Stimulated activated CD8-positive, alpha-beta memory T cell treated with anti-CD3 and anti-CD28 coated beads, Interleukin-4, amount 100 ng/mL, for 48 hours (primary cell): ENCODE results near the gene TRIM7.
"Not testable (repeated sequence)": the region's sequence is repeated elsewhere in the genome, so short reads cannot be mapped to it uniquely, and the experiment has no call there.

Experiments used
- DNase-seq: peaks from one replicate; pipeline ENCODE4 v3.0.0-alpha.2; 2020

TRIM7 gene

DNA sequence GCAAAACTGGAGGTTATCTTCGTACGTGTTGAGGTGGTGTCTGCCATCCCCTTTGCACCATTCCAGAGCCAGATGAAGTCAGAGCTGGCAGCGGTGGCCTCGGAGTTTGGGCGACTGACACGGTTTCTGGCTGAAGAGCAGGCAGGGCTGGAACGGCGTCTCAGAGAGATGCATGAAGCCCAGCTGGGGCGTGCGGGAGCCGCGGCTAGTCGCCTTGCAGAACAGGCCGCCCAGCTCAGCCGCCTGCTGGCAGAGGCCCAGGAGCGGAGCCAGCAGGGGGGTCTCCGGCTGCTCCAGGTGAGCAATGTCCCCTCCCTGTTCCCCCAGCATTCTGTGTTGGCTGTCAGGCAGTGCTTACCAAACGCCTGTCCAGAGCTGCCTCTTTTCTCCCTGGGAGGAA is 27.6 kb upstream of the TRIM7 start:
- DNase-seq, result no peak

DNA sequence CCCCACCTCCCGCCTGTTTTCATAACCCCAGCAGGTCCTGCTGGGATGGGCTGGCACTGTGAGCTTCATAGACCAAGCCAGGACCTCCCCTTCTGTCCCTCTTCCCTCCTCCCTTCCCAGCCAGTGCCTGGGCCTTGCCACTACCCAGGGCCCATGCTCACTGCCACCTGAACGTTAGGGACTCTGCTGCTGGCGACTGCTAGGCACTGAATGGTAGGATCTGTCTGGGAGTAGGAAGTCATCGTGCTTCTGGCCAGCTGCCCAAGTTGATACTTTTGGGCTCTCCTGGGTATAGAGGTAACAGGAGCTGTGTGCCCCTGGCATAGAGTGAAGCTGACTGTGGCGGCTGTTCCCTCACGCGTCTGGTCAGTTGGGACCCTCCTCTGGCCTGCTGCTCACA is 26.4 kb upstream of the TRIM7 start:
- DNase-seq, result no peak

DNA sequence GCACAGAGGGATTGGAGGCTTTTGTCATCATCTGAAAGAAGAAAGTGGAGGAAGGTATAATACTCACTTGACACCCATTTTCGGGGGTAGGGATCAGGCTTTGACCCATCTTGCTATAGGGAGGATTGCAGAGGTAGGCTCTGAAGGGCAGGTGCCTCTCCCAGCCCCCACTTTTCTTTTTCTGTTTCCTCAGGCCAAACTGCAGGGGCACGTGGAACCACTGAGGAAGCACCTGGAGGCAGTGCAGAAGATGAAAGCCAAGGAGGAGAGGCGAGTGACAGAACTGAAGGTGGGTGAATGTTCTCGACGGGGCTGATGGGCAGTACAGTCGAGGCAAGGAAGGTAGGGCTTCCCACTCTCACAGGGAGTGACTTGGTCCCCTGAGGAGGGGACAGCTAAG is 25.6 kb upstream of the TRIM7 start:
- DNase-seq, result no peak

DNA sequence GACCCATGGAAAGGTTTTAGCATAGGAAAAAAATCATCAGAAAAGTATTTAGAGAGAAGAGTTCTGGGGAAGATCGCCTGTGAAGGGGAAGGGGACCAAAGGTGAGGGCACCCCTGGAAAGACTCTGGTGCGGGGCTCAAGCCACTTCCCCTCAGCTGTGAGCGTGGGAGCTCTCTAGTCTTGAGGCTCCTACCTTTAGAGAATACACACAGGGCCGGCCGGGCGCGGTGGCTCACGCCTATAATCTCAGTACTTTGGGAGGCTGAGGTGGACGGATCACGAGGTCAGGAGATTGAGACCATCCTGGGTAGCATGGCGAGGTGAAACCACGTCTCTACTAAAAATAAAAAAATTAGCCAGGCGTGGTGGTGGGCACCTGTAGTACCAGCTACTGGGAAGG is 25.0 kb upstream of the TRIM7 start:
- no peak for DNase-seq

DNA sequence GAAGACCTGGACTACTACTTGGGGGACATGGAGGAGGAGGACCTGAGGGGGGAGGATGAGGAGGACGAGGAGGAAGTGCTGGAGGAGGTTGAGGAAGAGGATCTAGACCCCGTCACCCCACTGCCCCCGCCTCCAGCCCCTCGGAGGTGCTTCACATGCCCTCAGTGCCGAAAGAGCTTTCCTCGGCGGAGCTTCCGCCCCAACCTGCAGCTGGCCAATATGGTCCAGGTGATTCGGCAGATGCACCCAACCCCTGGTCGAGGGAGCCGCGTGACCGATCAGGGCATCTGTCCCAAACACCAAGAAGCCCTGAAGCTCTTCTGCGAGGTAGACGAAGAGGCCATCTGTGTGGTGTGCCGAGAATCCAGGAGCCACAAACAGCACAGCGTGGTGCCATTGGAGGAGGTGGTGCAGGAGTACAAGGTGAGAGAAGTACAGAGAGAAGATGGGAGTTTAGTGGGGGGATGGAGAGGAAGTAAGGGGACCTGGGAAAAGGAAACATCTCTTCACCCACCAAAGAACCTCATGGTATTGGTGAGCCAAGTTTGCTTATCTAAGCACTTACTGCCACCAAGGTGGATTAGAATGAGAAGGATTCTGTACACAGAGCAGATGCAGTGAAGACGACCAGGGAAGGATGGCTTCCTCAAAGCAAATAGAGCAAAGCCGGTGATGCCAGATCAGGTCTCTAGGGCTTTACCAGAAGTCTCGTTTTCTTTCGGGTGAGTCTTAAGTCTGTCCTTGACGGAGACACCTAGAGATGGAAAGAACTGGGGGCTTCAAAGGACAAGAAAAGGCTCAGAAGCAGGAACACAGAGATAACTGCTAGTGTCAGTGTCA is 19.6 kb upstream of the TRIM7 start:
- DNase-seq, result peak; percentile 58

DNA sequence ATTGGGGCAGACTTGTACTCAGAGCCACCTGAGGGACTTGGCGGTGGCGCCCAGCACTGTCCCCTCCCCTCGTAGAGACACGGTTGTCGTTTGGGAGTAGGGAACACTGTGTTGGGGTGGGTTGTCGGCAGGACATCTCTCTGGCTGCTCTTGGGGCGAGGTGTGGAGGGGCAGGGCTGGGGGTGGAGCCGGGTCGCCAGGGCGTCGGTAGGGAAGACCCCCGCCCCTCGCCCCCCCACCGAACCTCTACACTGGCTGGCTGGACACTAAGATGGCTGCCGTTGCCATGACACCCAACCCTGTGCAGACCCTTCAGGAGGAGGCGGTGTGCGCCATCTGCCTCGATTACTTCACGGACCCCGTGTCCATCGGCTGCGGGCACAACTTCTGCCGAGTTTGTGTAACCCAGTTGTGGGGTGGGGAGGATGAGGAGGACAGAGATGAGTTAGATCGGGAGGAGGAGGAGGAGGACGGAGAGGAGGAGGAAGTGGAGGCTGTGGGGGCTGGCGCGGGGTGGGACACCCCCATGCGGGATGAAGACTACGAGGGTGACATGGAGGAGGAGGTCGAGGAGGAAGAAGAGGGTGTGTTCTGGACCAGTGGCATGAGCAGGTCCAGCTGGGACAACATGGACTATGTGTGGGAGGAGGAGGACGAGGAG is 18.9 kb upstream of the TRIM7 start:
- DNase-seq, result peak; percentile 69

DNA sequence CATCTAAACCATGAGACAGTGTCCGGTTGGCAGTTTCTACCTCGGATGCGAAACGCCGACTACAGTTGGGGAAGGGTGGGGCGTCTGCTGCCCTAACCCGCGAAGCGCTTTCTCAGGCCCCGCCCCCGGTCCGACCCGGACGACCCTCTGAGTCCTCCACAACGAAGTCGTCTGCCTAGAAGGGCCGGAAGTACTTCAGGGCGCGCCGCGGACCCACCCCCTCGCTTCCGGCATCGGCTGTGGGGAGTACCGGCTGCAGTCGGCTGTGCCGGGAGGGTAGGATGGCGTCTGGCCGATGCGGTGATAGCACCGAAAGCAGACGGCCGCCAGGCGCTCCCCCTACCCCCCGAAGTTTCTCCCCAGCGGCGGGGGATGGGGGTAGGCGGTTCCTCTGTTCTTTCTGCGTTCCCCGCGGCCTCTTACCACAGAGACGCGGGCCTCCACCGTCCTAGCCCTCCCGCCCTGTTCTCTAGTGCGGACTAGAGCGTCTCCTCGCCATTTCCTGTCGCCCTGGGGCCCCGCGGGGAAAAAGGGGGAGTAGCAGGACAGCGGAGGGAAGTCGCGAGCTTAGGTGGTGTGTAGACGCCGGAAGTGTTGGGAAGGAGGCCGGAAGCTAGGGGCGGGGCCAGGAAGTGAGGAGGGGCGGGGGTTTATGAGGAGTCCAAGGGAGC is 18.2 kb upstream of the TRIM7 start, which contains the start of gene TRIM41:
Gene TRIM41, plus strand, starts transcription at position 224 of the 671 bp plus-strand sequence. CDS start 719 bp downstream, outside the sequence.
- peak; percentile 99 for DNase-seq

DNA sequence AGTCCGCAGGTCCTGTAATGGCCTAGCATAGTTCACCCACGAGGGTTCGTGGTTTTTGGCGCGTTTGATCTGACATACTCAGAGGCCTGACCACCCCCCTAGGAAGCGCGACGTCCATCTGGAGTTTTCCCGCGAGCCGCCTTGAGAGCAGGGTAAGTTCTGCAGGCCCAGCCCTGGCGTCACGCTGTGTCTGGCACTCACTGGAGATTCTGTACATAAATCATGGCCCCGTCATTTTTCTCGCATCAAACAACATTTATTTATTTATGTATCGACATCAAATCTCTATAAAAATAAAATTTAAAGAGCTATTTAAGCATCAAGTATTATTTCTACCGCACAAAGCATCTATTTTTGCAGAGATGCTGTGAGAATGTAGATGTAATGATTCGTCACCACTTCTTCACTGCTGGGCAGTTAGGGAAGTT is 17.6 kb upstream of the TRIM7 start:
- DNase-seq, result no peak

DNA sequence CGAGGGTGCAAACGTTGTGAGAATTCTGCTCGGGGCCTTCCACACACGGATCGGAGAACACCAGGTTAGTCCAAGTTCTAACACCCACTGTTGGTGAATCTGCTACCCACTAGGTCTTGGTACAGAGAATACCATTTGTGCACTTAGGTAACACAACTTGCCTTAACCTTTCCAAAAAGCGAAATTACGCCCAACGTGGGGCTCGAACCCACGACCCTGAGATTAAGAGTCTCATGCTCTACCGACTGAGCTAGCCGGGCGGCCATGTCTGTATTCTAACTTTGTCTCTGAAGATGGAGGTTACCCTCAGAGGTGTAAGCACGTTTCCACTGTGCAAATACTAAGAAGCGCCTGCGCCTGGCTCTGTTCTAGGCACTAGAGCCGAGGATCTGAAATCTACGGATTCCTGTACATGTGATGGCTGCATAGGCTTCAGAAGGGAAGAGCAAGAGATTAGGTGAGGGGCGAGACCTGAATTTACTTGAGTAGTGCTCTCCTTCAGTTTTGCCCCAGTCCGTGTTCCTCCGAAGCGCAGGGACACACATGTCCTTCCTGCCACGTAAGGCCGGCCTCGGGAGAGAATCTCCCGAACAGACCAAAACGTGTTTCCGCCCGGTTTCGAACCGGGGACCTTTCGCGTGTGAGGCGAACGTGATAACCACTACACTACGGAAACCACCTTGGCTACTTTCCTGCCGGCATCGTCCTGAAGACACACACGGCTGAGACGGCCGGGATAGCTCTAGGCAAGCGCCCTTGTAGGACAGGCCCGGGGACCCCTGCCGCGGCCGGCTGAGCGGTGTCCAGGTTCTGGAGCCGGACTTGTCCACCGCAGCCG is 17.0 kb upstream of the TRIM7 start:
- peak; percentile 100 for DNase-seq

DNA sequence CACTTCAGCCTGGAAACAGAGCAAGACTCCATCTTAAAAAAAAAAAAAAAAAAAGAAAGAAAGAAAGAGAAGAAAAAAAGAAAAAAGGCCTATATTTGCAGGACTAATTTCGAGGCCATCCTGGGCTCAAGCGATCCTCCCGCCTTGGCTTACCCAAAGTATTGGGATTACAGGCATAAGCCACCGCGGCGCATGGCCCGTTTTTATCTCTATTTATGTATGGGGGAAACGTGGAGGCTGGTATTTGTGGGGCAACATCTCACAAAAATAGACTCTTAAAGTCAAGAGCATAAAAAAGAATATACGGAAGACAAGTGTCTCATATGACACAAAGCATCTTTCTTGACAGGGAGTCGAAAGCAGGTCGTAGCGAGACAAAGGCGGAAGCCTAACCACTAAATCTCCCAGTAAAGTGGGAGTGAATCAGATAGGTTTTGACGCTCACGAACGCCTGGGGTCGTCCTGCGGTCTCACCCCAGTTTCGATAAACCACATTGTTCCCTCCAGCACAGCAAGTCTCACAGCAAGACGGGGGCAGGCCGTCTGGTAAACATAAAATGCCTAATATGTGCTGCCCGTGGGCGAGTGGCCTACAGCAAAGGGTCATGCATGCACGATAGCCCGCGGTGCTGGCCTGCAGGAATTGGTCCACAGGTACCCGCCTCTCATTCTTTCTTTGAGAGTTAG is 16.3 kb upstream of the TRIM7 start:
- peak; percentile 78 for DNase-seq

DNA sequence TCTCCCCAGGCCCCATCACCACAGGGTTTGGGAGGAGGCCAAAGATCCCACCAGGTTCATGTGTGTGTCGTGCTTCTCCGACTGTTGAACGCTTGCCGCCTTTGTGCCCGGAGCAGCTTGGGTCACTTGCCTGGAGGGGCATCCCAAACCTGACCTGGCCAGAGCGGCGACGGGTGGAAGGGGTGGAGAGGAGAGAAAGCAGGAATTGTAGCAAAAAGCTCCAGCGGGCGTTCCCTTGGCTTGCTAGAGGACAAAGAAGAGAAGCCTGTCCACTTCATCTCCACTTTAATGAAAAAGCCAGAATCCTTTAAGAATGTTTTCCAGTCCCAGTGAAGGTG is 15.2 kb upstream of the TRIM7 start:
- DNase-seq, result no peak

DNA sequence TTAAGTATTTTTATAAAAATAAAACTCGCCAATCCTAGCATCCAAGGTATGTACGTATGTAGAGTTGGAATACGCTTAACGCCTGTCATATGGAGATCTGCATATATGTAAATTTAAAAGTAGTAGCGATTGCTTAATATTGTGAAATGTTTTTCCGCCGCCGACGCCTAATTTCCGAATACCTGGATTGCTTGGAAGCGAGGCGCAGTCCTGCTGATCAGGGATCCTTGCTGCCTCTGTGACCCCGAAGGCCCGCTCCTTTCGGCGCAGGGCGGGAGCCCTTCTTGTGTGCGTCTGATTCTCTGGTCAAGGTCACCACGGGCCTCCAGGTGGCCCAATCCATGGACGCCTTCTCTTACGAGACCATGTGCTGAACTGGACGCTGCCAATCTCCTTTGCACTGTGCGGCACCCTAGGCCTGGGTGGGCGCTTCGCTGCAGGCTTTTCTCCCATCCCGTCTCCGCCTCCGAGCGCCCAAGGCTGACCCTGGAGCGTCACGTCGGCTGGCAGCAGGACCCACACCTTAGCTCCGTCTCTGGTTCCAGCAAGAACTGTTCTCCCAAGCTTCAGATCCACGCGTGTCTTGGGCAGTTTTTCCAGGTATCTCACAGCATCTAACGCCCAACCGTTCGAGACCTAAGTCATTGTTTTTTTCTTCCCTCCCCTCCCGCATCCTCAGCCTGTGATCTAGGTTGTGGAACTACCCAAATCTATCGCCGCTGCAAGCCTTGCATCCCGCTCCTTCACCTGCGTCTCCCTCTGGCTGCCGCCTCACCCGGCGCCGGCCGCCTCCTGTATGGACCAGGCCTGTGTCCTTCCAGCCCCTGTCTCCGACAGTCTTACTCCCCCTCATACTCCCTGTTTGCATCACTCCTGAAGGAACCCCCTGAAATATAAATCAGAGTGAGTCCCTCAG is 14.5 kb upstream of the TRIM7 start:
- DNase-seq, result no peak

DNA sequence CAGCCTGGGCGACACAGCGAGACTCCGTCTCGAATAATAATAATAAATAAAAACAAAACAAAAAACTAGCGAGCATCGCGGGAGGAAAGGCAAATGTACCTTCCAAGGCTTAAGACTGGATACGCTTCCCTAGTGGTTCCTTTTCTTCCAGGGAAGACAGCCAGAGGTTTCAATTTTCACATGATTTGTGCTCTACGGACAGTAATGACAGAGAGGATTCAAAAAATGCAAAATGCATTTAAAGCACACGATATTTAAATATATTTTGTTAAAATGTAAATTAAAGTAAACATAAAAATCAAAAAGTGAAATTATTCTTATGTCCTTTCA is 13.8 kb upstream of the TRIM7 start:
- DNase-seq, result no peak

DNA sequence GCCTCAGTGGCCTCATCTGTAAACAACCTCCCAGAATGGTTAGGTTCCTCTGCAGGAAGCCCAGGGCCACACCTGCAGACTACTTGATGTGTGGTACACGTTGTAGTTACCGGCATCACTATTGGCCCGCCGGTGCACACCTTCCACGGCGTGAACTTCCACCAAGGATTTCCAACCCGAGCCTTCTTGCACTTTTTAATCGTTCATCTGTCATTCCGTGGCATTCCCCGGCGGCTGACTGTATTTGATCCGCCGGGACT is 12.7 kb upstream of the TRIM7 start:
- peak; percentile 55 for DNase-seq

DNA sequence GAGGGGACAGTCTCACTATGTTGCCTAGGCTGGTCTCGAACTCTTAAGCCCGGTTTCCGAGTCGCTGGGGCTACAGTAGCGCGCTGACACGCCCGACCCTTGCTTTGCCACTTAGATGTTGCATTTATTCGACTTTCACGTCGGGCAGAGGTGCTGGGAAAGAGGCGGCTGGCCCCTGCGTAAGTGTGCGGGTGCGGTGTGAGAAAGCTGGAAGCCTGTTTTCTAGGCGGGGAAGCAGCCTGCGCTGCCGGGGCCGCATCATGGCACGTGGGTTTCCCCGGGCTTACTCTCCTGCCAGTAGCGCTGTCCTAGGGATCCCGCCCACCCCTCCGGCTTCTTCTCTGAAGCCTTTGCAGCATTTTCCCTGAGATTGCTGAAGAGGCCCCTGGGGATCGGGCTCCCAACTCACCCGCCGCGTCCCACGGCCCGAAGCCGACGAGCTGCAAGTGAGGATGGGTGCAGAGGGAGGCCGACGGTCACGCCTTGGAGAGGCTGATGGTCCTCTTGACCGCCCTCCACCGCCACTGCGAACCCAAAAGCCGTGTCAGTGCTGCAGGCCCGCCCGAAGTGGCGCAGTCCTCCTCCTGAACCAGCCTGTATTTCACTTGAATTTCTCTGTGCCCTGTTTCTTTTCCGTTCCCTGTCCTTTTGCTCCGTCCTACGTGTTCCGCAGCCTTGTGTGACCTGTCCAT is 12.3 kb upstream of the TRIM7 start:
- DNase-seq, result peak; percentile 82

DNA sequence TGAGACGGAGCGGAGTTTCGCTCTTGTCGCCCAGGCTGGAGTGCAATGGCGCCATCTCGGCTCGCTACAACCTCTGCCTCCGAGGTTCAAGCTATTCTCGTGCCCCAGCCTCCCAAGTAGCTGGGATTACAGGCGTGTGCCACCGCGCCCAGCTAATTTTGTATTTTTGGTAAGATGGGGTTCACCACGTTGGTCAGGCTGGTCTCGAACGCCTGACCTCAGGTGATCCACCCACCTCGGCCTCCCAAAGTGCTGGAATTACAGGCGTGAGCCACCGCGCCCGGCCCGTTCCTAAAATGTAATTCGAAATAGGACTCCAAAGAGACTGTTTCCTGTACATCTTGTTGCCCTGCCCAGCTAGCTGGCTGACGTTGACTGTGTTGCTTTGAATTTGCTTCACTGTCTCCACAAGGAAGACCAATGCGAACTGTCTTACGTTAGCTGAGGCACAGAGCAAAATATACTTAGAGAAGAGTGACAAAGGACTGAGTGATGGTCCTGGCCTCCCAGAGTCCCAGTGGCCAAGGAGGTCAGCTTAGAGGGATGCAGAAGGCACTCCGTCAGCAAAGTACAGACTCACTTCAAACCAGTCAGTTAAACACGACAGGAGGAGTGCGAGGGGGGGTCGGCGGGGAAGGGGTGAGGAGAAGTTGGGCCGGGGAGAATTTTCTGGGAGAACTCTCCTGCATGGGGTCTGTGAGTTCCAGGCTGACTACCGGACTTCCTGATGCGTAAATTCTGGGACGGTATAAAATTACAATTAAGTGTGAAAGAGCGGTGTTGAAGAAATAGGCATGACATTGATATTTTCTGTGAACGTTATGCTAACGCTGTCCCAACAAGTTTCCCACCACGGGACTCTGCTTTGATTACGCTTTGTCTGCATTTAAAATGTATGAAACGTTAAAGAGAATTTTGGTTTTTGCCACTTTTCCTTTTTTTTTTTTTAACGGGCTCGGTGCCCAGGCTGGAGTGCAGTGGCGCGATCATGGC is 11.3 kb upstream of the TRIM7 start:
- peak; percentile 57 for DNase-seq

DNA sequence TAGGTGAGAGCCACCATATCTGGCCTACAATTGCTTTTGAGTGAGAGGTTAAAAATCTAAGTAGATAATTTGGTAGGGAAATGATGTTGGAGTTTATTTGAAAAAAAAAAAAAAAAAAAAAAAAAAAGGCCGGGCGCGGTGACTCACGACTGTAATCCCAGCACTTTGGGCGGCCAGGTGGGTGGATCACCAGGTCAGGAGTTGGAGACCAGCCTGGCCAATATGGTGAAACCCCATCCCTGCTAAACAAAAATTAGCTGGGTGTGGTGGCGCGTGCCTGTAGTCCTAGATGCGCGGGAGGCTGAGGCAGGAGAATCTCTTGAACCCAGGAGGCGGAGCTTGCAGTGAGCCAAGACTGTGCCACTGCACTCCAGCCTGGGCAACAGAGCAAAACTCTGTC is 9.3 kb upstream of the TRIM7 start:
- DNase-seq, result not testable (repeated sequence)

DNA sequence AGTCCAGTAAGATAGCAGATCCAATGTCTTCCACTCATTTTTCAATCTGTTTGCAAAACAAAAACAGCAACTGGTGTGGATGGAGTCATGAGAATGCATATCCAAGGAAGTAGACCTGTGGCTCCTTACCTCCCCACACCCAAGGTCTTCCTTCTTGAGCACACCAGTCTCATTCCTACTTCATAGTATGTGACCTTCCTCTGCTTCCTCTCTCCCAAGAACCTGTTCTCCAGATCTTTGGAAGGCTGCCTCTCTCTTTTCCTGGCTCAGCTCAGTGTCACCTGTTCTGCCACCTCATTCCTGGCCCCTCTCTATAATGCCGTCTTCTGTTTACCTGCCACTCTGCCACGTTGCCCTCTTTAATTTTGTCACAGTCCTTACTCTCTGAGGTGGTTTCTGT is 7.9 kb upstream of the TRIM7 start:
- no peak for DNase-seq

DNA sequence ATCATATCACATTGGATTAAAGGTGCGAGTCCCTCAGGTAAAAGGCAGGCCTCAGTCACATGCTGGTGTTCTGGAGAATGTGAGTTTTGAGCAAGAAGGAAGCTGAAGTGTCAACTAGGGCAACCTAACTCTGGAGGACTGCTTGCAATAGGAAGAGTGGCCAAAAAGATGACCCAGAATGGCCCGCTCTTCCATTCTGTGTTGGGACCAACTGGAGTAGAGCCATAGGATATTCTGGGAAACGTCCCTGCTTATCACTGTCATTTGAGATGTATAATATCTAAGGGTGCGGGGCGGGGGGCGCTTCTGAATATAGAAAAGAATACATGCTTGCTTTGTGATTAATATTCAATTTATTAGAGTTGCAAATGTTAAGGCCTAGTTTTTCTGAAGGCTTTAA is 7.1 kb upstream of the TRIM7 start:
- no peak for DNase-seq

DNA sequence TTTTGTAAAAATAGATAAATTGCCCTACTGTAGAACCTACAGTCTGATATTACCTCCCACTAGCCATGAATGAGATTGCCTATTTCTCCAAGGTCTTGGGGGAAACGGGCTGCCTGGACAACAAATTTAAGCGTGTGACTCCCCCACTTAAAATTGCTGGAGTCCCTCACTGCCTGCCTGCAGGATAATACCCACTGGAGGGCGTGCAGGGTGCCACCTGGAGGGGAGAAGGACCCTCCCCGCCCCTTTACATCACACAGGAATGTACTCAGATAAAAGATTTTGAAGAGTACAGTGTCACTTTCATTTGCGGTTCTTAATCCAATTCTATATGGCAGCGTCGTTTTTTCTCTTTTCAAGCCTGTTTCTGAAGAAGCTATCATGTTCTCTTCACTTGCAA is 6.2 kb upstream of the TRIM7 start:
- DNase-seq, result no peak
